NCI-H2227 (cell line): ENCODE results near the gene ANKRD60.

ENCODE experiments used
- DNase-seq: peaks from one replicate; lab custom pipeline; 2025; ENCODE audit not compliant: unreplicated experiment; lab: John Stamatoyannopoulos, UW

The ANKRD60 gene

GRCh38 chr20:58224974-58225373 lies 3.5 kb downstream of the ANKRD60 start:
- no peak for DNase-seq

GRCh38 chr20:58224097-58224496 lies 4.4 kb downstream of the ANKRD60 start:
- no peak for DNase-seq

GRCh38 chr20:58223358-58223941 lies 5.0 kb downstream of the ANKRD60 start:
- DNase-seq: no peak

GRCh38 chr20:58222446-58222845 lies 6.0 kb downstream of the ANKRD60 start:
- DNase-seq: no peak

GRCh38 chr20:58219342-58219700 lies 9.1 kb downstream of the ANKRD60 start:
- DNase-seq: no peak

GRCh38 chr20:58218665-58219341 lies 9.7 kb downstream of the ANKRD60 start:
- DNase-seq: no peak

GRCh38 chr20:58216334-58216733 lies 12.1 kb downstream of the ANKRD60 start:
- no peak for DNase-seq

GRCh38 chr20:58215116-58215515 lies 13.3 kb downstream of the ANKRD60 start:
- DNase-seq: no peak

- DNase-seq: no peak
Observed at GRCh38 chr20:58214310-58214709, 14.1 kb downstream of the ANKRD60 start.

GRCh38 chr20:58213716-58214115 lies 14.7 kb downstream of the ANKRD60 start:
- DNase-seq: no peak

GRCh38 chr20:58213121-58213520 lies 15.3 kb downstream of the ANKRD60 start:
- DNase-seq: peak; percentile 26

- DNase-seq: peak; percentile 44
Observed at GRCh38 chr20:58212636-58213035, 15.8 kb downstream of the ANKRD60 start.

GRCh38 chr20:58210398-58210747 lies 18.1 kb downstream of the ANKRD60 start:
- no peak for DNase-seq

- peak; percentile 89 for DNase-seq
Observed at GRCh38 chr20:58209652-58210397, 18.6 kb downstream of the ANKRD60 start.

- no peak for DNase-seq
Observed at GRCh38 chr20:58208944-58209343, 19.5 kb downstream of the ANKRD60 start.

GRCh38 chr20:58205850-58206249 lies 22.6 kb downstream of the ANKRD60 start:
- no peak for DNase-seq

- DNase-seq: no peak
Observed at GRCh38 chr20:58202044-58202443, 26.4 kb downstream of the ANKRD60 start.

- DNase-seq: no peak
Observed at GRCh38 chr20:58201616-58202015, 26.8 kb downstream of the ANKRD60 start.

- no peak for DNase-seq
Observed at GRCh38 chr20:58199469-58199868, 29.0 kb downstream of the ANKRD60 start.

- DNase-seq: no peak
Observed at GRCh38 chr20:58198901-58199355, 29.5 kb downstream of the ANKRD60 start.

- DNase-seq: no peak
Observed at GRCh38 chr20:58198384-58198783, 30.1 kb downstream of the ANKRD60 start.

- no peak for DNase-seq
Observed at GRCh38 chr20:58197185-58197469, 31.3 kb downstream of the ANKRD60 start.
